Activated CD4-positive, alpha-beta T cell treated with anti-CD3 and anti-CD28 coated beads, Interleukin-2, amount 50 U/mL, for 1 hour (primary cell): Measurements from ENCODE around the gene KRT71.
"Not testable (repeated sequence)": the region's sequence is repeated elsewhere in the genome, so short reads cannot be mapped to it uniquely, and the experiment has no call there.

Experiments used
- DNase-seq: peaks from one replicate; pipeline ENCODE4 v3.0.0-alpha.2; 2020

The KRT71 gene

DNA sequence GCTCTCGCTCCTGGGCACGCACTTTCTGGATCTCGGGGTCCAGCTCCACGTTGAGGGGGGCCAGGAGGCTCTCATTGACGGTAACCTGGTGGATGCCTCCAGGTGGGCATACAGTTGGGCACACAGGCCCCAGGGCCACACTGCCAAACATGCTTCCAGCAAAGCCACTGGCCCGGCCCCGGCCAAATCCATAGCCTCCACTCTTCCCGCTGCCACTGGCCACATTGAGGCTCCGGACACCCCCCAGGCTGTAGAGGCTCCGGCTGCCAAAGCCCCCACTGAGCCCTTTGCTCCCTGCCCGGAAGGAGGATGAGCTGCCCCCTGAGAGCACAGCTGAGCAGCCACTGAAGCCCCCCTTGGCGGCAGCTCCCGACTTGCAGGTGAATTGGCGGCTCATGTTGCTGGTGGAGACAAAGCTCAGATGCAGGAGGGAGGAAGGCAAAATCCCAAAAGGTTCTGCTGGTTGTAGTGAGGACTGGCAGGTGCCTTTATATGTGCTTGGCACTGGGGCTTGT is at the start of gene KRT71:
Gene KRT71 (minus strand): TSS at position 465 of the 515 bp plus-strand sequence. CDS start 68 bp downstream, at position 397.
- no peak for DNase-seq

DNA sequence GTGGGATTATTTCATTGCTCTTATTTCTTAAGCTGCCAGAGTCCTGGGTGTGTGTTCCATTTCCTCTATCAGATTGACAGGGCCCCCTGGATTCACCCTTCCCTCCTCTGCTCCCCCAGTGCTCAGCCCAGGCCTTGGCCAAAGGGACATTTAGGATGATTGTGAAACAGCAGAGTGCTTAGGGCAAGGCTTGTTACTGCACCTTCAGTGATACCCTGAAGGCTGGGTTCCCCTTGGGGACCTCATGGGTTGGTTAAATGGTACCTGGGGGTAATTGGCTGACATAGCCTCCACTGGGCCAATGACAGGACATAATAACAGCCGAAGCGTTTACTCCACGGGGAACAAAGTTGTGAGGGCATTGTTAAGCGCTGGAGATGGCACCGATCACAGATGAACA is 49.6 kb upstream of the KRT71 start:
- no peak for DNase-seq

DNA sequence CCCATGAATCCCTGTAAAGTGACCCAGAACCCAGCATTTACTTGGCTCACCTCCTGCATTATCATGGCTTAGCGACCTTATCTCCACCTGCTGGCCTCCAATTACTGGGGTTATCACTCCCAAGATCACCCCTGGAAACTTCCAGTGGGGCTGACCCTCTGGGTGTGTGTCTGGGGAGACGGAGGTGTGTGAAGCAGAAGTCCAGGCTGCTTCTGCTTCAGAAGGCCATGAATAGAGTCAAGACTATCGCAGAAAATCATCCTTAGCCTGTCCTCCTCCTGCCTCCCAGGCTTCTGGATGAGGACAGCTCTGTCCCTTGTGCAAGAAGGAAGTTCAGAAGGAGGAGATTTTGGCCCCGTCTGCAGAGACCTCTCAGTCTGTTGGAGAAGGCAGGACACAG is 48.7 kb upstream of the KRT71 start:
- no peak for DNase-seq

DNA sequence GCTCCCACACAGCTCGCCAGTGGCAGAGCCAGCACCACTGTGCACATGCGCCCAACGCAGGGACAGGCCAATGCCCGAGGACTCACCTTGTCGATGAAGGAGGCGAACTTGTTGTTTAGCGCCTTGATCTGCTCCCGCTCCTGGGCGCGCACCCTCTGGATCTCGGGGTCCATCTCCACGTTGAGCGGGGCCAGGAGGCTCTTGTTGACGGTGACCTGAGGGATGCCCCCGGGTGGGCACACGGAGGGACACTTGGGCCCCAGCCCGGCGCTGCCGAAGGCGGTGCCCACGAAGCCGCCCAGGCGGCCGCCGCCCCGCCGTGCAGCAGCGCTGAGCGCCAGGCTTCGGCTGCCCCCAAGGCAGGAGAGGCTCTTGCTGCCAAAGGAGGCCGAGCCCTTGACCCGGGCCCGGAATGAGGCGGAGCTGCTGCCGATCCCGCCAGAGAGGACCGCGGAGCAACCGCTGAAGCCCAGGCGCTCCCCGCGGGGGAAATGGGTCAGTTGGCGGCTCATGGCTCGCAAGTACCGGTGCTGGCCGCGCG is 48.1 kb upstream of the KRT71 start, which contains the start of gene KRT72:
Gene KRT72 (minus strand): TSS at position 523 of the 541 bp plus-strand sequence. CDS start 11 bp downstream, at position 512.
- DNase-seq, result no peak

DNA sequence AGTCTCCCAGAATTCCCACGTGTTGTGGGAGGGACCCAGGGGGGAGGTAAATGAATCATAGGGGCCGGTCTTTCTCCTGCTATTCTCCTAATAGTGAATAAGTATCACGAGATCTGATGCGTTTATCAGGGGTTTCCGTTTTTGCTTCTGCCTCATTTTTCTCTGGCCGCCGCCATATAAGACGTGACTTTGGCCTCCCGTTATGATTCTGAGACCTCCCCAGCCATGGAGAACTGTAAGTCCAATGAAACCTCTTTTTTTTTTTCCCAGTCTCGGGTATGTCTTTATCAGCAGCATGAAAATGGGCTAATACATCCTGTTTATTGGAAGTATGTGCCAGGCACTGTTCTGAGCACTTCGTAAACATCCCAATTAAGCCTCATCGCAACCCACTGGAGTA is 47.5 kb upstream of the KRT71 start:
- DNase-seq, result no peak

DNA sequence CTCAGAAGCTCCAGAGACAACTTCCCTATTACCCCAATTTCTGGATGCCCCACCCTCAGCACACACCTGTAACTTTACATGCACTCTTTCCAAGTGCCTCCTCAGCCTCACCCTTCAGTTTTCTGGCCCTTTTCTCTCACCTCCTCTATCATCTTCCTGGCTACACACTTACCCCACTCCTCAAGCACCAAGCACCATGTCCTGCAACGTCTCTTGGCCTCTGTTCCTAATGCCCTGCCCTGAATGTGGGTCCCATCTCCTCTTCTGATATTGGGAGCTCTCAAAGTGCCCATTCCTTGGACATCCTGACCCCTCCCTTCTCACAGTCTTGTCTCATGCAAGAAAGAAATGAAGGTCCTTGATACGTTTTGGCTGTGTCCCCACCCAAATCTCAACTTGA is 47.1 kb upstream of the KRT71 start:
- DNase-seq, result no peak

DNA sequence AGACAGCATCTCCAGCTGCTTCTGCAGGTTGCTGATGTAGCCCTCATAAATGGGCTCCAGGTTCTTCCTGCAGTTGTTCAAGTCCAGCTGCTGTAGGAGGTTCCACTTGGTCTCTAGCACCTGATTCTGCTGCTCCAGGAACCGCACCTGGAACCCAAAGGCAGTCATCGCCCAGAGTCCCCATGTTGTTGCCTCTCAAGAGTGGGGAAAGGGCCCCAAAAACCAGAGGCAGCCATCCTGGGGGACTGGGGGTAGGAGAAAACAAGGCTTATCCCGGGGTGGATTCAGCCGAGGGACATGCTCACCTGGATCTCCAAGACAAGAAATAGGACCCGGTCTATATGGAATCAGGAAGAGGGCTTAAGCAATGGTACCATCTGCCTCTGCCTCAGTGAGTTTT is 46.0 kb upstream of the KRT71 start:
- no peak for DNase-seq

DNA sequence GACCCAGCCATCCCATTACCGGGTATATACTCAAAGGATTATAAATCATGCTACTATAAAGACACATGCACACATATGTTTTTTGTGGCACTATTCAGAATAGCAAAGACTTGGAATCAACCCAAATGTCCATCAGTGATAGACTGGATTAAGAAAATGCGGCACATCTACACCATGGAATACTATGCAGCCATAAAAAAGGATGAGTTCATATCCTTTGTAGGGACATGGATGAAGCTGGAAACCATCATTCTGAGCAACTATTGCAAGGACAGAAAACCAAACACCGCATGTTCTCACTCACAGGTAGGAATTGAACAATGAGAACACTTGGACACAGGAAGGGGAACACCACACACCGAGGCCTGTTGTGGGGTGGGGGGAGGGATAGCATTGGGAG is 41.3 kb upstream of the KRT71 start:
- DNase-seq, result not testable (repeated sequence)

DNA sequence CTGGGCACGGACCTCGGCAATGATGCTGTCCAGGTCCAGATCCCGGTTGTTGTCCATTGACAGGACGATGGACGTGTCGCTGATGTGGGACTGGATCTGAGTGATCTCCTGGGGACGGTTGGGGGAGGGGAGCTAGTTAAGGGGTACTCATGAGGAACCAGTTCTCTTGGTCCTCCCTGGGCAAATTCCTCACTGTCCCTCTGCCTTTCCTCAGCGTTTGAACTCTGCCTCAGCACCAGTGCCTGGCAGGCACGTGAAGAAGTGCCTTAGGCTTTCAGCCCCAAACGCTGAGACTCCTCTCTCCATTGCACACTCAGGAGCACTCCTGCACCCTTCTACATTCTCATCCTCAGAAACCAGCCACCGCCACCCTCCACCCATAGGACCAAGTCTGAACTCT is 38.6 kb upstream of the KRT71 start:
- no peak for DNase-seq

DNA sequence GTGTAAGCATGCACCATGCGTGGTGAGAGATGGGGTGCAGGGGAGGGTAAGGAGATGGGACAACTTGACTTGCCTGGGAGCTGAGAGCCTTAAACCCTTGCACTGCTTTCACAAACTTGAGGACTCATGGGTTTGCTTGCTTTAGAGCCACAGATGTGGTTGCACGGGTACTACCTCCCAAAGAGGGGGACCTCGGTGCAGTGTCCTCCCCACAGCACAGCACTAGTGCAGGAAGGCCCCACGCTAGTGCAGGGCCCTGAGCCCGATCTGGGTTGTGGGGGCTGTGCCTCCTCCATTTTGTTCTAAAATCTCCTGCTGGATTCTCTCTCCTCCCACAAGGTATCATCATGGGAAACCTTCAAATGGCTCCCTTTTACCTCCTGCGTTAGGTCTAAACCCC is 37.1 kb upstream of the KRT71 start:
- DNase-seq, result no peak

DNA sequence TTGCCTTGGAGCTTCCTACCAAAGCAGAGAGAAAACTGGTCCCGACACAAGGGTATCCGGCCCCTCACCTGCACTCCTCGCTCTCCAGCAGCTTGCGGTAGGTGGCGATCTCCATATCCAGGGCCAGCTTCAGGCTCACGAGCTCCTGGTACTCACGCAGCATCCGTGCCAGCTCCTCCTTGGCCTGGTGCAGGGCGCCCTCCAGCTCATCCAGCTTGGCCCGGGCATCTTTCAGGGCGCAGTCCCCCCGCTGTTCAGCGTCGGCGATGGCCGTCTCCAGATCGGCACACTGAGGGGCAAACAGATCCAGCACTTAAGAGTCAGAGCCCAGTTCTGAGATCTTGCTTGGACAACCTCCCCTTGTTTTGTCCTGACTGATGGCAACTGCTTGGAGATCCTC is 34.6 kb upstream of the KRT71 start:
- DNase-seq, result no peak

DNA sequence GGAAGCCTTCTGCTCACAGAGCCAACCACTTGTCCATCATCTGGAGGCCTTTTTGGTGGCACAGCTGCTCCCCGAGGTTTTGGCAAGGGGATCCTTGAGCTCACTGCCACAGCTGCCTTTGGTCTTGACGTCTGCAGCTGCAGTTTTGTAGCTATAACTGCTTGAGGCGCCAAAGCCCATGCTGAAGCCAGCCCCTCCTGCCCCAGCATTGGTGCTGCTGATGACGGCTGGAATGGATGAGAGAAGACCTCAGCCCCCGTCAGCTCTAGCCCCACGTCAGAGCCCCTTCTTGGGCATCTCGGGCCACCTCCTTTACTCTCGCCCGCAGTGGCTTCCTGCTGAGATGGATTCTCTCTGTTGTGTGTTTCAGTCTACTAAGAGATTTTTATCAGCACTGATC is 33.0 kb upstream of the KRT71 start:
- peak; percentile 76 for DNase-seq

DNA sequence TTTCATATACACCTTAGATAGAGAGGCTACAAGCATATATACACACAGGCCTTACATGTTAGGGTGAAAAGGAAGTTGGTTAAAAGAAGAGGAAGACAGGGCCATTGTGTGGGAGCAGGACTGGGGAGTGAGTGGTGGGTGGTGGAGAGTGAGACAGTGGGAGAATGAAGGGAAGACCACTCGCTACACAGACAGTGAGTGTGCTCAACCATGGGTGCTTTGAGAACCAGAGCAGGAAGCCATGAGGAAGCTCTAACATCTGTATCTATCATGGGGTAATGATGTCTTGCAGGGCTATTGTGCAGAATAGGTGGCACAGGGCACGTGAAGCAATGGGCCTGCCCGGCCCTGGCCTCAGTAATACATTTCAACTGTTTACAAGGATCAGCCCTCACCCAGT is 32.1 kb upstream of the KRT71 start:
- no peak for DNase-seq

DNA sequence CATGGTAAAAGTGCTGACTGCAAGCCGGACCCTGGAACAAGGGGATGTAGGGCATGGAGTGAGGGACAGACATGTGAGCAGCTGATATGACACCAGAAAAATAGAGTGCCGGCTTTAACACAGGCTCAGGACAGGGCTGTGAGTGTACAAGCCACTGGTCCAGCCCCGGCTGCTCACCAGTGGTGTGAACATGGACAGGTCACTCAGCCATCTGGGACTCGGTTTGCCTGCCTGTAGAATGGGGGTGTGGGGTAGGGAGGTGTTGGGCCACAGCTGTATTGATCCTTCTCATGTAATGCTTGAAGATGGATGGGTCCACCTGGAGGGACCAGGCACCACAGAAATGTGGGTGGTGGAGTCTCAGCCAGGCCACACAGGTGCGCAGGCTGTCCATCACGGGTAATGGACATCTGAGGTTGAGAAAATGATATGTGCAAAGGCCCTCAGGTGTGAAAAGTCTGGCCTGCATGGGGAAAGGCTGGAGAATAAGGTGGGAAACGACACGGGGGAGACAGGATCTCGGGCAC is 31.3 kb upstream of the KRT71 start:
- no peak for DNase-seq

DNA sequence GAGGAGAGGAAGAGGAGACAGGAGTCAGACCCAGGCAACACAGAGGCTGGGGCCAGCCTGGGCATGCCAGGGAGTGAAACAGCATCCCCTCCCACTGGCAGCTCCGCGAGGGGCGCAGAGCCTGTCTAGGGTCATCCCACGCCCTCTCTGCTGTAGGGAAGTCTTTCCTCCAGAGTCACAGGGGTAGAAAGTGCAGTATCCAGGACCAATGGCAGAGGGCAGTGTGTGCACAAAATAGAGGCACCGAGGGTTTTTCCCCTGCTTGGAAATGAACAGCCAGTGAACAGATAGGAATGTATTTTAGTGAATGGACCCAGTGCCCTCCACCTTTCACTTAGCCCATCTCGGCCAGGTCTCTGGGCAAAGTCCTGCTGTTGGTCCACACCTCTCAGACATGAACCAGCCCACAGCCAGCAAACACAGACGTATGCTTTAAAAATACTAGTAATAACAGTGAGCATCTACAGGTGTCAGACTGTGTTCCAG is 30.1 kb upstream of the KRT71 start:
- peak; percentile 63 for DNase-seq

DNA sequence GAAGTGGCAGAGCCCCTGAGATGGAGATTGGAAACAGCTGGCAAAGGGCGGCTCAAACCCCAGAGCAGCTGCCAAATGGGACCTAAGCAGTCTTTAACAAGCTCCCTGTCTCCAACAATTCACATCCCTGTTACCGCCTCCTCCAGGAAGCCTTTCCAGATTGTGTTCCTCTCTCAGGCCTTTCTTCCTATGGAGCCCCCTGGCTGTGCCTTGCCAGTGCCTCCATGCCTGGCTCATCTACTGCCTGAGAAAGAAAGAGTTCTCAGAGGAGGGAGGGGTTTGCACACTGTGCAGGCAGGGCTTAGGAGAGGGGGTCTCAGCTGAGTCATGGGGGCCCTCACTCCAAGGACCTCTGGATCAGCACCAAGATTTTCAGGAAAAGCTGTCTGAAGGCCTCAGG is 29.5 kb upstream of the KRT71 start:
- no peak for DNase-seq

DNA sequence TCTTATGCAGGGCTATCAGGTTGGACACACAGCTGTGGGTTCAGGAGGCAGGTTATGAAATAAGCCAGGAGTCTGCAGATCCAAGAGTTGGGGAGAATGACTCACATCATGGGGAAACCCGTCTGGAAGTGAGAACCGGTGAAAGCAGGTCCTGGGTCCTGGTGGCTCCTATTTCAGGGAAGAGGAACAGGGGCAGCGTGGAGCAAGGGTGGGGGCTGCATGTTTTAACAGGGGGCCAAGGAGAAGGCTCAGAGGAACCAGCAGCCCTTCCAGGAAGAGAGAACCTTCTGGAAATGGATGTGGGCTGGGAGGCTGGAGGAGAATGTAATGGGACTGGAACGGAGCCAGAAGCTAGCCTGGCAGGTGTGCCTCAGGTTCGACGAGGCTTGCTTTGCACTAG is 28.5 kb upstream of the KRT71 start:
- no peak for DNase-seq

DNA sequence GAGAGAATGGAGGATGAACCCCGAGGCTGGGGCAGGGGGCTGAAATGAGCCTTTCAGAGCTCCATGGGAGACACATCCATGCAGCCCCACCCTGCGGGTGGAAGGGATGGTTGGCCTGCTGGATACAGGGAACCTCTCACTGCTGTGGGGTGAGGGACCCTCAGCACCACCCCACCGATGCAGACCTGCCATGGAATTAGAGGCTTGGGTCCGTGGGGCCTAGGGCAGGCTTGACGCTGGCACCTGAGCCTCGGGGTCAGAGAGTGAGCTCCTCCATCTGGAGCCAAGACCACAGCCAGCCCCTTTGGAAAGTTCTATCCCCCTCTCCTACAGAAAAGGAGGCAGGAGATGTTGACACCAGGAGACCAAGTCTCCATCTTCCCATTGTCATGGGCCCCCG is 28.1 kb upstream of the KRT71 start:
- DNase-seq, result no peak

DNA sequence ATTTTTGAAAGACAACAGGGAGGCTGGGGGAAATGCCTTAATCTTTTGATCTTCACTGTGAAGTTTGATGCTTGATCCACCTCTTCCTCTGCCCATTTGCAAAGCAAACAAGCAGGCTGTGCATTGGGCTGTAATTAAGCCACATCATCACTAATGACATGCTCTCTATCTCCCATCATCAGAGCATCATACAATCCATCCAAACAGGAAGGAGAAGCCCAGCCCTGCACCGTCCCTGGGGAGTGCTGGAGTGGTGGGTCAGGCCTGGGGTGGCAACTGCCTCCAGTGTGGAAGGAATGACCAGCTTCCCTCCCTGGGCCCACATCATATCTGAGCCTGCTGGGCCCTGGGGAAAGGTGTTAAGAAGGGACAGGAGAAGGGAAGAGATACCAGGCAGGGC is 27.6 kb upstream of the KRT71 start:
- no peak for DNase-seq

DNA sequence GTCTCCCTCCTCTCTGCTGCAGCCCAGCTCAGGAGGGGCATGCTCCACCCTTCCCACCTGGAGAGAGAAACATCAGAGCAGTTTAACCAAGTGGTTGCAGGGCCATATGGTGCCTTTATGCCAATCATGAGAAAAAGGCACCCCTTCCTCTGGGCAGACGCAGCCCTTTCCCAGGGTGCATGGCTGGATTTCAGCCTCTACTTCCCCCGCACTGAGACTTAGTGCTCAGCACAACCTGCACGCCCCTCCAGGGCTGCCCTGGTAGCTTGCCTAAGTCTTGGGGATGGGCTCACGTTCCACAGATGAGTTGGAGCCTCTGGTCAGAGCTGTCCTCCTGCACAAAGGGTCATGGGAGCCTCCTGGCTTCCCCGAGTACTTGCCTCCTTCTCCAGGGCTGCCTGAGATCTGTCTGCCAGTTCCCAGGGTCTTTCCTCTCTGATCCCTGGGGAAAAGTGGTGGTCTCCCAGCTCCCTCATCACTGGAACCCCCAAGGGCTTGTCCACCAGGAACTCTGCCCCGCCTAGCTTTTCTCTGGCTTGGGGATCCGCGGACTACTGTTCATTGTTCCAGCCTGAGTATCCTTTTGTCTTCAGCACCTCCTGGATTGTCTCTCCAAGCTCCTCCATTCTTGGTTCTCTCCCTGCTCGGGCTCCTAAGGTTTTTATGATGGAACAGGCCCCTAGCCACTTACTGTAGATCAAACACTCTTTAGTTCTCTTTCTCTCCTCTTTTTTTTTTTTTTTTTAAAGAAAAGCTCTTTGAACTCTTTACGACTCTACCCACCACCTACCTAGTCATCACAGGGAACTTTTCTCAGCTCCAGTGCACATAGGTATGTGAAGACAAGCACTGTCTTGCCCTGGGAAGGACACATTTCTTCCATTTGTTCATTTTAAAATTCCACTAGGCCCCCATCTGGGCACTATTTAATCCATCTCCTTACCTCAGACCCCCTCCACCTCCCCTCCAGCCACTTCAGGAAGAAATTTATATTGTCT is 26.8 kb upstream of the KRT71 start:
- DNase-seq, result no peak

DNA sequence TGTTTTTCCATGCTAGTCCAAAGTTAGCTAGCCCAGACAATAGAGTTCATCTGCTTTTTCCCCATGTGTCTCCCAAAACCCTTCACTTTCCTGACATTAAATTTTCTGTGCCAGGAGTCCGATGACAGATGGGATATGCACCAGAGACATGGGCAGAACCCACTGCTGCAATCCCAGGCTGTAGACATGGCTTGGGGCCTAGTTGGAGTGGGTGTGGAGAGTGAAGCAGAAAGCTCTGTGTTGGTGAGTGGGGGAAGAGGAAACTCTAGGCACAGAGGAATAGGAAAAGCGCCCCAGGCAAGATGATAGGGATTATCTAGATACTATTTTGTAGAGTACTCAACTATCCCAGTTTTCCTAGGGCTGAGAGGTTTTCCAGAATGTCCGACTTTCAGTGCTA is 25.5 kb upstream of the KRT71 start:
- no peak for DNase-seq

DNA sequence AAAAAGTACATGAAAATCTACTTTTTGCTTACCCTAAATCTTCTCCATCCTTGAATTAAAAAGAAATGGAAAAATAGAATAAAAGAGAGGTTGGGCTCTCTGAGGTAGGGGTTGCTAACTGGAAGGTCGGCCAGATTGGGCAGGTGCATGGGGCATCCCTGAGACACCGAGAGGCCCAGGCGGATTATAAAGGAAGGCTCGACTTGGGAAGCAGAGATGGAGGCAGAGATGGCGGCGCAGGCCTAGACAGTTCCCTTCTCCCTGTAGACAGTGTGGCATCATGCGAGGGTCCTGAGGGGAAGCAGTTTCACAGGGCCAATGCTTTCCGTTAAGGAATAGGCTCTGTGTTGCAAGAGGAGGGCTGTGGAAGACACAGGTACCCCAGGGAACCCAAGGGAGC is 24.4 kb upstream of the KRT71 start:
- DNase-seq, result no peak

DNA sequence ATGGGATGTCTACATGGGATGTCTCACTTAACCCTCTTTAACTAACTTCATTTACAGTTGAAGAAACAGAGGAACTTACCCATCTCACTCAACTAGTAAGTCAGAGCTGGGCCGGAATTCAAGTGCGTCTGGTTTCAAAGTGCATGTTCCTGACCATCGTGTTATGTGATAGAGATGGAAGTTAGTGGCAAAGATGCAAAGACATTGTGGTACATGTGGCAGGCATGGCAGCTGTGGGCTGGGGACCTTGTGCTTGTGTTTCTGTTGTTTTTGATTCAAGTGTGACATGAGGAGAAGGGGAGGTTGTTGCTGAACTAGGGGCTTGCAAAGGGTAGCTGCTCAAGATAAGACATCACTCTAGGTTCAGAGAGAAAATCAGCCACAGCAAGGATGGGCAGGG is 23.0 kb upstream of the KRT71 start:
- DNase-seq, result no peak

DNA sequence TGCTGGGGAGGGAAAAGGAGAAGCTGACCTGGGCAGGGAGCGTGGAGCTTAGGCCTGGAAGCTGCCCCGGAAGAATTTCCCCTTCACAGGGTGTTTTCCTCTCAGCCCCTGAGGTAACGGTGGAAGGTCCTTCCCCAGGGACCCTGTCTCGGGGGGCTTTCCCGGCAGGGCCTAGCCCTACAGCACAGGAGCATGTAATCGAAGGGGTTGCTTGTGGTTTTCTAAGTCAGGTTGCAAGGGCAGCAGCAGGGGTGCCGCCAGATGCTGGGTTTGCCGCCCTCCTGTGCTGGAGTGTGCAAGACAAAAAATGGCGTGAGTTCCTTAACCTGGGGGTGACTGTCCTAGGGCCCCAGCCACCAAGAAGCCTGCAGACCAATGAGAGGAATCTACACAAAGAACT is 22.3 kb upstream of the KRT71 start:
- DNase-seq, result no peak
